WTC11 (cell line): ENCODE results near the gene SLC35G3. TPM values are rescaled to one million over a fixed set of nuclear protein-coding genes. Genes with fewer than 3 reads are reported as not detected.

Source experiments
- ATAC-seq: fragments of 200-7000 bp; cut with Tn5 transposase; 2 replicates; pipeline ENCODE4 v1.10.0; 2021; ENCODE audit warnings: mild to moderate bottlenecking, moderate library complexity
- CTCF ChIA-PET: fragments of 300-600 bp; sonication (Branson Sonifier 250); formaldehyde crosslinking; loops from one replicate; lab custom pipeline; 2021; ENCODE audit warnings: antibody characterized with exemption; lab: Charles Lee
- POLR2A ChIA-PET: fragments of 350-600 bp; sonication (Branson Sonifier 250); formaldehyde crosslinking; loops from one replicate; lab custom pipeline; 2021; ENCODE audit warnings: antibody characterized with exemption; lab: Charles Lee
- DNase-seq: peaks from one replicate; pipeline ENCODE4 v3.0.0; 2021; ENCODE audit warnings: low spot score
- H3K27ac Mint-ChIP-seq: 2 replicates; pipeline ENCODE4 v1.8.0; 2021; ENCODE audit warnings: mixed read lengths
- H3K27me3 Mint-ChIP-seq: 2 replicates; pipeline ENCODE4 v1.8.0; 2021; ENCODE audit warnings: low read depth, mild to moderate bottlenecking, moderate library complexity, mixed read lengths
- H3K36me3 Mint-ChIP-seq: 2 replicates; pipeline ENCODE4 v1.8.0; 2021; ENCODE audit warnings: mixed read lengths
- H3K4me1 Mint-ChIP-seq: 2 replicates; pipeline ENCODE4 v1.8.0; 2022; ENCODE audit warnings: mixed read lengths
- H3K4me3 Mint-ChIP-seq: 2 replicates; pipeline ENCODE4 v1.8.0; 2021; ENCODE audit warnings: mild to moderate bottlenecking, moderate library complexity, mixed read lengths
- H3K9me3 Mint-ChIP-seq: 2 replicates; pipeline ENCODE4 v1.8.0; 2021; ENCODE audit warnings: mixed read lengths
- ATF3 ChIP-seq: sonication (generic); formaldehyde crosslinking; conservative IDR thresholded peaks from 2 replicates; pipeline ENCODE4 v1.8.1; 2022; ENCODE audit warnings: mild to moderate bottlenecking, missing genetic modification reagents
- CDX4 ChIP-seq: fragments of 250-450 bp; sonication (Bioruptor Pico); IDR thresholded peaks from 2 replicates; pipeline ENCODE4 v1.9.0; 2021; ENCODE audit warnings: moderate library complexity, mild to moderate bottlenecking, inconsistent platforms, borderline replicate concordance
- CREB1 ChIP-seq: sonication (generic); formaldehyde crosslinking; IDR thresholded peaks from 2 replicates; pipeline ENCODE4 v1.8.0; 2023; ENCODE audit warnings: mild to moderate bottlenecking, missing genetic modification reagents
- ELF4 ChIP-seq: sonication (generic); formaldehyde crosslinking; IDR thresholded peaks from 2 replicates; pipeline ENCODE4 v1.8.1; 2022; ENCODE audit warnings: low read depth, mild to moderate bottlenecking, moderate library complexity, missing genetic modification reagents
- ERG ChIP-seq: fragments of 250-450 bp; sonication (Bioruptor Pico); IDR thresholded peaks from 2 replicates; pipeline ENCODE4 v1.8.0; 2021; ENCODE audit warnings: mild to moderate bottlenecking
- FOXJ3 ChIP-seq: sonication (generic); formaldehyde crosslinking; IDR thresholded peaks from 2 replicates; pipeline ENCODE4 v1.9.0; 2021; ENCODE audit warnings: missing genetic modification reagents, mild to moderate bottlenecking, borderline replicate concordance
- GABPB1 ChIP-seq: sonication (generic); formaldehyde crosslinking; IDR thresholded peaks from 2 replicates; pipeline ENCODE4 v1.8.1; 2023; ENCODE audit warnings: mild to moderate bottlenecking, missing genetic modification reagents
- MYBL2 ChIP-seq: sonication (generic); formaldehyde crosslinking; IDR thresholded peaks from 2 replicates; pipeline ENCODE4 v1.8.1; 2023; ENCODE audit warnings: mild to moderate bottlenecking, moderate library complexity, missing genetic modification reagents
- NFATC4 ChIP-seq: fragments of 250-450 bp; sonication (Bioruptor Pico); IDR thresholded peaks from 2 replicates; pipeline ENCODE4 v1.9.0; 2021; ENCODE audit warnings: mild to moderate bottlenecking
- NR1H2 ChIP-seq: sonication (generic); formaldehyde crosslinking; IDR thresholded peaks from 2 replicates; pipeline ENCODE4 v1.9.0; 2021; ENCODE audit warnings: mild to moderate bottlenecking, moderate library complexity, missing genetic modification reagents
- OVOL2 ChIP-seq: fragments of 250-450 bp; sonication (Bioruptor Pico); IDR thresholded peaks from 2 replicates; pipeline ENCODE4 v1.9.0; 2021; ENCODE audit warnings: mild to moderate bottlenecking, borderline replicate concordance
- RORB ChIP-seq: fragments of 250-450 bp; sonication (Bioruptor Pico); IDR thresholded peaks from 2 replicates; pipeline ENCODE4 v1.9.0; 2021; ENCODE audit warnings: mild to moderate bottlenecking
- SP1 ChIP-seq: sonication (generic); formaldehyde crosslinking; conservative IDR thresholded peaks from 2 replicates; pipeline ENCODE4 v1.8.1; 2022; ENCODE audit warnings: missing genetic modification reagents
- USF2 ChIP-seq: sonication (generic); formaldehyde crosslinking; IDR thresholded peaks from 2 replicates; pipeline ENCODE4 v1.8.1; 2023; ENCODE audit warnings: mild to moderate bottlenecking, missing genetic modification reagents, moderate library complexity
- ZNF219 ChIP-seq: sonication (generic); formaldehyde crosslinking; IDR thresholded peaks from 2 replicates; pipeline ENCODE4 v1.8.0; 2023; ENCODE audit warnings: missing genetic modification reagents, mild to moderate bottlenecking, borderline replicate concordance
- ZNF263 ChIP-seq: sonication (generic); formaldehyde crosslinking; IDR thresholded peaks from 2 replicates; pipeline ENCODE4 v1.8.1; 2022; ENCODE audit warnings: low read depth, mild to moderate bottlenecking, moderate library complexity, missing genetic modification reagents
- ZNF317 ChIP-seq: sonication (generic); formaldehyde crosslinking; IDR thresholded peaks from 2 replicates; pipeline ENCODE4 v1.8.1; 2023; ENCODE audit warnings: low read depth, mild to moderate bottlenecking, moderate library complexity, missing genetic modification reagents, borderline replicate concordance
- ZNF416 ChIP-seq: fragments of 250-450 bp; sonication (Bioruptor Pico); IDR thresholded peaks from 2 replicates; pipeline ENCODE4 v1.9.0; 2021; ENCODE audit warnings: mild to moderate bottlenecking, inconsistent platforms
- ZNF532 ChIP-seq: fragments of 250-450 bp; sonication (Bioruptor Pico); IDR thresholded peaks from 2 replicates; pipeline ENCODE4 v1.9.0; 2021; ENCODE audit warnings: mild to moderate bottlenecking, borderline replicate concordance
- total RNA-seq: library from RNA; stranded (reverse); gene quantifications from 3 replicates; pipeline ENCODE4 v1.2.3, GENCODE V29; 2021
- TF ChIP-seq, protein P1 (sequence below): sonication (generic); formaldehyde crosslinking; IDR thresholded peaks from 2 replicates; pipeline ENCODE4 v1.8.0; 2023; ENCODE audit warnings: mild to moderate bottlenecking, missing genetic modification reagents
- TF ChIP-seq, protein P2 (sequence below): sonication (generic); formaldehyde crosslinking; IDR thresholded peaks from 2 replicates; pipeline ENCODE4 v1.8.0; 2022; ENCODE audit warnings: missing genetic modification reagents
- TF ChIP-seq, protein P3 (sequence below): fragments of 250-450 bp; sonication (Bioruptor Pico); IDR thresholded peaks from 2 replicates; pipeline ENCODE4 v2.1.2; 2022; ENCODE audit warnings: mild to moderate bottlenecking, moderate library complexity

SLC35G3 gene
- total RNA-seq, 1 experiment from 2014 or later: not detected

GRCh38 chr17:35159940-35160339 lies 34.3 kb downstream of the SLC35G3 start (continued):
- TF ChIP-seq, protein P1, sequence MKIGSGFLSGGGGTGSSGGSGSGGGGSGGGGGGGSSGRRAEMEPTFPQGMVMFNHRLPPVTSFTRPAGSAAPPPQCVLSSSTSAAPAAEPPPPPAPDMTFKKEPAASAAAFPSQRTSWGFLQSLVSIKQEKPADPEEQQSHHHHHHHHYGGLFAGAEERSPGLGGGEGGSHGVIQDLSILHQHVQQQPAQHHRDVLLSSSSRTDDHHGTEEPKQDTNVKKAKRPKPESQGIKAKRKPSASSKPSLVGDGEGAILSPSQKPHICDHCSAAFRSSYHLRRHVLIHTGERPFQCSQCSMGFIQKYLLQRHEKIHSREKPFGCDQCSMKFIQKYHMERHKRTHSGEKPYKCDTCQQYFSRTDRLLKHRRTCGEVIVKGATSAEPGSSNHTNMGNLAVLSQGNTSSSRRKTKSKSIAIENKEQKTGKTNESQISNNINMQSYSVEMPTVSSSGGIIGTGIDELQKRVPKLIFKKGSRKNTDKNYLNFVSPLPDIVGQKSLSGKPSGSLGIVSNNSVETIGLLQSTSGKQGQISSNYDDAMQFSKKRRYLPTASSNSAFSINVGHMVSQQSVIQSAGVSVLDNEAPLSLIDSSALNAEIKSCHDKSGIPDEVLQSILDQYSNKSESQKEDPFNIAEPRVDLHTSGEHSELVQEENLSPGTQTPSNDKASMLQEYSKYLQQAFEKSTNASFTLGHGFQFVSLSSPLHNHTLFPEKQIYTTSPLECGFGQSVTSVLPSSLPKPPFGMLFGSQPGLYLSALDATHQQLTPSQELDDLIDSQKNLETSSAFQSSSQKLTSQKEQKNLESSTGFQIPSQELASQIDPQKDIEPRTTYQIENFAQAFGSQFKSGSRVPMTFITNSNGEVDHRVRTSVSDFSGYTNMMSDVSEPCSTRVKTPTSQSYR: no peak
- TF ChIP-seq ELF4 (CRISPR knock-in tag) (no peak), SP1 (CRISPR knock-in tag) (no peak), CREB1 (CRISPR knock-in tag) (no peak)
- TF ChIP-seq, protein P2, sequence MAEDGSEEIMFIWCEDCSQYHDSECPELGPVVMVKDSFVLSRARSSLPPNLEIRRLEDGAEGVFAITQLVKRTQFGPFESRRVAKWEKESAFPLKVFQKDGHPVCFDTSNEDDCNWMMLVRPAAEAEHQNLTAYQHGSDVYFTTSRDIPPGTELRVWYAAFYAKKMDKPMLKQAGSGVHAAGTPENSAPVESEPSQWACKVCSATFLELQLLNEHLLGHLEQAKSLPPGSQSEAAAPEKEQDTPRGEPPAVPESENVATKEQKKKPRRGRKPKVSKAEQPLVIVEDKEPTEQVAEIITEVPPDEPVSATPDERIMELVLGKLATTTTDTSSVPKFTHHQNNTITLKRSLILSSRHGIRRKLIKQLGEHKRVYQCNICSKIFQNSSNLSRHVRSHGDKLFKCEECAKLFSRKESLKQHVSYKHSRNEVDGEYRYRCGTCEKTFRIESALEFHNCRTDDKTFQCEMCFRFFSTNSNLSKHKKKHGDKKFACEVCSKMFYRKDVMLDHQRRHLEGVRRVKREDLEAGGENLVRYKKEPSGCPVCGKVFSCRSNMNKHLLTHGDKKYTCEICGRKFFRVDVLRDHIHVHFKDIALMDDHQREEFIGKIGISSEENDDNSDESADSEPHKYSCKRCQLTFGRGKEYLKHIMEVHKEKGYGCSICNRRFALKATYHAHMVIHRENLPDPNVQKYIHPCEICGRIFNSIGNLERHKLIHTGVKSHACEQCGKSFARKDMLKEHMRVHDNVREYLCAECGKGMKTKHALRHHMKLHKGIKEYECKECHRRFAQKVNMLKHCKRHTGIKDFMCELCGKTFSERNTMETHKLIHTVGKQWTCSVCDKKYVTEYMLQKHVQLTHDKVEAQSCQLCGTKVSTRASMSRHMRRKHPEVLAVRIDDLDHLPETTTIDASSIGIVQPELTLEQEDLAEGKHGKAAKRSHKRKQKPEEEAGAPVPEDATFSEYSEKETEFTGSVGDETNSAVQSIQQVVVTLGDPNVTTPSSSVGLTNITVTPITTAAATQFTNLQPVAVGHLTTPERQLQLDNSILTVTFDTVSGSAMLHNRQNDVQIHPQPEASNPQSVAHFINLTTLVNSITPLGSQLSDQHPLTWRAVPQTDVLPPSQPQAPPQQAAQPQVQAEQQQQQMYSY: no peak

DNA sequence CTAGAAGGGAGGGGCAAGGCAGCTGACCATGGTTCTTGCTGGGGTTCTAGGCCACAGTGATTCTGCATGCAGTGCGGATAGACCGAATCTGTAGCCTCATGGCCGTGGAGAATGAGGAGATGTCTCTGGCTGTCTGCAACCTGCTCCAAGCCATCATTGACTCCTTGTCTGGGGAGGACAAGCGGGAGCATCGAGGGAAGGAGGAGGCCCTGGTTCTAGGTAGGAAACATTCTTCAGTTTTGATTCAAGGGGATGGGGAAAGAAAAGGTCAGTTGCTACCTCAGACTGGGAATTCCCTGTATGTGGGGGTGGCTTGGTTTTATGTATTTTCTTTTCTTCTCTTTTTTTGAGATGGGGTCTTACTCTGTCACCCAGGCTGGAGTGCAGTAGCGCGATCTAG lies 38.9 kb downstream of the SLC35G3 start:
- ChIA-PET CTCF (no interaction called here), POLR2A (no interaction called here)
- Mint-ChIP-seq H3K9me3 (no peaks in the 10 kb centered on the region), H3K27ac (no peak overlapping the region), H3K27me3 (no peaks in the 10 kb centered on the region; the same call in none of the 2 replicates), H3K4me1 (no peaks in the 10 kb centered on the region), H3K36me3 (no peaks in the 10 kb centered on the region), H3K4me3 (no peak overlapping the region)
- no peak for ATAC-seq
- no peak for DNase-seq
- TF ChIP-seq GABPB1 (CRISPR knock-in tag) (no peak), MYBL2 (CRISPR knock-in tag) (no peak), USF2 (CRISPR knock-in tag) (no peak), ZNF416 (no peak), CDX4 (CRISPR knock-in tag) (no peak), NR1H2 (CRISPR knock-in tag) (no peak), ERG (CRISPR knock-in tag) (no peak), ZNF219 (CRISPR knock-in tag) (no peak), RORB (CRISPR knock-in tag) (no peak), NFATC4 (CRISPR knock-in tag) (no peak), ZNF263 (CRISPR knock-in tag) (no peak), CREB1 (CRISPR knock-in tag) (no peak), ZNF317 (CRISPR knock-in tag) (no peak), FOXJ3 (CRISPR knock-in tag) (no peak), OVOL2 (CRISPR knock-in tag) (no peak), ATF3 (CRISPR knock-in tag) (no peak), ZNF532 (no peak)
- TF ChIP-seq, protein P3, sequence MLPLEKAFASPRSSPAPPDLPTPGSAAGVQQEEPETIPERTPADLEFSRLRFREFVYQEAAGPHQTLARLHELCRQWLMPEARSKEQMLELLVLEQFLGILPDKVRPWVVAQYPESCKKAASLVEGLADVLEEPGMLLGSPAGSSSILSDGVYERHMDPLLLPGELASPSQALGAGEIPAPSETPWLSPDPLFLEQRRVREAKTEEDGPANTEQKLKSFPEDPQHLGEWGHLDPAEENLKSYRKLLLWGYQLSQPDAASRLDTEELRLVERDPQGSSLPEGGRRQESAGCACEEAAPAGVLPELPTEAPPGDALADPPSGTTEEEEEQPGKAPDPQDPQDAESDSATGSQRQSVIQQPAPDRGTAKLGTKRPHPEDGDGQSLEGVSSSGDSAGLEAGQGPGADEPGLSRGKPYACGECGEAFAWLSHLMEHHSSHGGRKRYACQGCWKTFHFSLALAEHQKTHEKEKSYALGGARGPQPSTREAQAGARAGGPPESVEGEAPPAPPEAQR (CRISPR knock-in tag): no peak
